Heart right ventricle (tissue), 16 donors: ENCODE results near the gene IGF1R. TPM values are rescaled to one million over a fixed set of nuclear protein-coding genes. Genes with fewer than 3 reads are reported as not detected.

ENCODE experiments used
- ATAC-seq, 8 donors: fragments of 200-7000 bp; cut with Tn5 transposase; one replicate each; pipeline ENCODE4 v1.9.1; 2020; ENCODE audit warnings: mild to moderate bottlenecking in 8 of 8, moderate library complexity in 8 of 8, moderate number of reproducible peaks in 1 of 8
- DNase-seq, 2 donors: peaks; one replicate each; pipeline ENCODE4 v3.0.0-alpha.2; 2020
- H3K27ac ChIP-seq, 10 donors: fragments of 200-600 bp; sonication (generic) in 2 of 10; one replicate each; pipeline versions ENCODE4 v1.5.0 to v1.8.0; 2020 to 2022; ENCODE audit warnings: mild to moderate bottlenecking in 3 of 10
- H3K27me3 ChIP-seq, 7 donors: fragments of 200-600 bp; one replicate each; pipeline ENCODE4 v1.8.0; 2021 to 2022; ENCODE audit warnings: mild to moderate bottlenecking in 2 of 7
- H3K36me3 ChIP-seq, 9 donors: fragments of 200-600 bp; sonication (generic) in 1 of 9; one replicate each; pipeline versions ENCODE4 v1.5.0 to v1.8.0; 2020 to 2022; ENCODE audit warnings: mild to moderate bottlenecking in 2 of 9
- H3K4me1 ChIP-seq, 9 donors: fragments of 200-600 bp; sonication (generic) in 1 of 9; one replicate each; pipeline versions ENCODE4 v1.5.0 to v1.8.0; 2020 to 2022; ENCODE audit warnings: mild to moderate bottlenecking in 4 of 9
- H3K4me3 ChIP-seq, 10 donors: fragments of 200-600 bp; sonication (generic) in 2 of 10; one replicate each; pipeline versions ENCODE4 v1.5.0 to v1.8.0; 2020 to 2022; ENCODE audit warnings: mild to moderate bottlenecking in 7 of 10, moderate library complexity in 2 of 10
- H3K9me3 ChIP-seq, 11 donors: fragments of 200-600 bp in 10 of 11; sonication (generic) in 2 of 11; one replicate each; pipeline versions ENCODE4 v1.5.0 to v1.8.0; 2013 to 2022; ENCODE audit warnings: mild to moderate bottlenecking in 2 of 11, control low read depth in 1 of 11, moderate library complexity in 1 of 11
- WGBS, 2 donors: extraction: QIAGEN DNeasy Blood & Tissue Kit; methylation state at CpG; one replicate each; pipeline ENCODE4 v1.1.7; 2013; ENCODE audit warnings: inconsistent platforms in 1 of 2; 5-methylcytosine and 5-hydroxymethylcytosine counted together
- intact Hi-C, 10 donors: fragments of 100-400 bp; cut with DNase I; formaldehyde crosslinking; loops; one replicate each; pipeline versions ENCODE4 v1.11.1 to v1.14.2; 2022
- polyA plus RNA-seq, 2 donors: library from polyadenylated mRNA; stranded (reverse); fragments of 200-250 nt; gene quantifications; one replicate each; pipeline ENCODE4 v1.2.3, GENCODE V29; 2013
- total RNA-seq, 10 donors: library from RNA; stranded (reverse); fragmentation: NEBNext Ultra II Directional in 3 of 10; extraction: Animal tissue kit (Norgen Biotek cat#: 25700) in 3 of 10; gene quantifications; one replicate each; pipeline versions ENCODE4 v1.2.1 to v1.2.4, GENCODE V29; 2021 to 2023
- TF ChIP-seq, protein P1 (sequence below), 9 donors: fragments of 200-600 bp; sonication (generic) in 2 of 9; IDR thresholded peaks; one replicate each; pipeline versions ENCODE4 v1.5.0 to v1.8.0; 2021 to 2022; ENCODE audit warnings: antibody characterized with exemption in 9 of 9, mild to moderate bottlenecking in 5 of 9, moderate library complexity in 1 of 9
- donor health status: Arrhythmogenic right ventricular cardiomyopathy.
- donor health status: ischemic (EF 13 %, LVEDD 7.1; RV severe dilation, severe dysfunction).
- donor health status: healthy with polysubstance abuse.
- donor health status: DM: no; HTN: yes; CAD: no.
- donor health status: DM: no; HTN: no; CAD: no.
- donor health status: ischemic (EF 25% LVEDD 6.9; RV normal size, moderate dysfunction).
- donor health status: ischemic (EF 25% LVEDD 5.7; RV mildly dilated, moderate dysfunction).
- donor health status: healthy.
- donor health status: DM: yes; HTN: yes; CAD: no.
- donor health status: Ischemic cardiomyopathy.
- donor health status: ischemic (EF 35%, LVEDD 5.7; RV mildly dilated, moderate dysfunction).
- donor health status: nonischemic (EF 11% LVEDD 7.7; RV severe dilation, severe dysfunction).
- donor health status: DM: yes; HTN: yes; CAD: no.
- donor health status: PGD.
- donor health status: ischemic (EF 29% LVEDD 5.4; RV normal size, mild dysfunction).
- donor health status: nonischemic (EF 23%, LVEDD 6.1; RV moderate dilation, normal function).

IGF1R gene
- total and polyA plus RNA-seq, 12 donors = 3.4 to 88.2 (median 45.9) TPM

GRCh38 chr15:98898122-98898521 is 249.8 kb downstream of the IGF1R start:
- intact Hi-C loops = no loop called here
- peak overlapping the region in 2 of 10 donors; percentile 62 to 74 for H3K27ac ChIP-seq
- peaks cover 0 to 35% (median 13%) of the 10 kb centered on the region in 9 donors for H3K4me1 ChIP-seq

GRCh38 chr15:98899272-98900021 is 251.1 kb downstream of the IGF1R start:
- Histone ChIP-seq H3K4me1 (peaks cover 0 to 38% (median 13%) of the 10 kb centered on the region in 9 donors), H3K36me3 (peaks cover 0 to 69% (median 0%) of the 10 kb centered on the region in 9 donors), H3K9me3 (no peaks in the 10 kb centered on the region), H3K4me3 (peak overlapping the region in 1 of 10 donors; percentile 26), H3K27ac (peak overlapping the region in 3 of 10 donors; percentile 4 to 74 (median 13)), H3K27me3 (no peaks in the 10 kb centered on the region)
- WGBS, 2 donors = 77 to 83% methylated on average over 20 of the region's 20 CpGs
- TF ChIP-seq, protein P1, sequence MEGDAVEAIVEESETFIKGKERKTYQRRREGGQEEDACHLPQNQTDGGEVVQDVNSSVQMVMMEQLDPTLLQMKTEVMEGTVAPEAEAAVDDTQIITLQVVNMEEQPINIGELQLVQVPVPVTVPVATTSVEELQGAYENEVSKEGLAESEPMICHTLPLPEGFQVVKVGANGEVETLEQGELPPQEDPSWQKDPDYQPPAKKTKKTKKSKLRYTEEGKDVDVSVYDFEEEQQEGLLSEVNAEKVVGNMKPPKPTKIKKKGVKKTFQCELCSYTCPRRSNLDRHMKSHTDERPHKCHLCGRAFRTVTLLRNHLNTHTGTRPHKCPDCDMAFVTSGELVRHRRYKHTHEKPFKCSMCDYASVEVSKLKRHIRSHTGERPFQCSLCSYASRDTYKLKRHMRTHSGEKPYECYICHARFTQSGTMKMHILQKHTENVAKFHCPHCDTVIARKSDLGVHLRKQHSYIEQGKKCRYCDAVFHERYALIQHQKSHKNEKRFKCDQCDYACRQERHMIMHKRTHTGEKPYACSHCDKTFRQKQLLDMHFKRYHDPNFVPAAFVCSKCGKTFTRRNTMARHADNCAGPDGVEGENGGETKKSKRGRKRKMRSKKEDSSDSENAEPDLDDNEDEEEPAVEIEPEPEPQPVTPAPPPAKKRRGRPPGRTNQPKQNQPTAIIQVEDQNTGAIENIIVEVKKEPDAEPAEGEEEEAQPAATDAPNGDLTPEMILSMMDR (IDR thresholded peaks at IDR 0.05) = no peak
- ATAC-seq = peak in 3 of 8 donors; percentile 12 to 39 (median 16)
- DNase-seq = no peak
- intact Hi-C loops = no loop called here

More at GRCh38 chr15:98898122-98898521, 249.8 kb downstream of the IGF1R start:
- no peak overlapping the region for H3K4me3 ChIP-seq
- no peaks in the 10 kb centered on the region for H3K27me3 ChIP-seq
- 70% methylated on average over 2 of the region's 2 CpGs for WGBS, 2 donors
- ATAC-seq (no peak), DNase-seq (no peak)
- peaks cover 0 to 74% (median 0%) of the 10 kb centered on the region in 9 donors for H3K36me3 ChIP-seq
- TF ChIP-seq, protein P1 (IDR thresholded peaks at IDR 0.05) = no peak
- H3K9me3 ChIP-seq = no peaks in the 10 kb centered on the region

DNA sequence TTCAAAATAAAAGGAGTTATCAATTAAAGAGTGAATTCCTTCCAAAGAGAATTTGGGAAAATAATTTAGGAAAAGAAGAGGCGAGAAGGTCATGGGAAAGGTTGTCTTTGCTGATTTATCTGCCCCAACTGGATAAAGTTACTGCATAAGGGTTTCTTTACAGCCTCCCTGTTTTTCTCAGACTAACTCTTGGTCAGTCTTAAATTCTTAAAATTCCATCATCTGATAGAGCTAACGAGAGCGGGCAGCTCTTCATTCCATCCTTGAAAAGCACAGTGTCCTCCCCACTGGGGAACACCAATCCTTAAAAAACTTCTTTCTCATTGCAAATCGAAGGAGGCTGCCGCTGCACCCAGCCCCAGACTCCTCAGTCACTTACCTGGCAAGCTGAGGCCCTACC is 252.0 kb downstream of the IGF1R start:
- H3K27ac ChIP-seq = peak overlapping the region in 2 of 10 donors; percentile 5 to 74
- 61 to 66% methylated on average over 5 of the region's 5 CpGs for WGBS, 2 donors
- TF ChIP-seq, protein P1 (IDR thresholded peaks at IDR 0.05) = no peak
- peak overlapping the region in 1 of 10 donors; percentile 26 for H3K4me3 ChIP-seq
- no peaks in the 10 kb centered on the region for H3K27me3 ChIP-seq
- H3K9me3 ChIP-seq = no peaks in the 10 kb centered on the region
- peaks cover 0 to 46% (median 13%) of the 10 kb centered on the region in 9 donors for H3K4me1 ChIP-seq
- ATAC-seq (no peak), DNase-seq (no peak)
- H3K36me3 ChIP-seq = peaks cover 0 to 69% (median 0%) of the 10 kb centered on the region in 9 donors
- intact Hi-C loops = no loop called here

- no peaks in the 10 kb centered on the region for H3K9me3 ChIP-seq
- no peak for ATAC-seq
- peaks cover 0 to 45% (median 24%) of the 10 kb centered on the region in 9 donors for H3K4me1 ChIP-seq
- TF ChIP-seq, protein P1 (IDR thresholded peaks at IDR 0.05) = no peak
- DNase-seq = no peak
- peaks cover 0 to 65% (median 0%) of the 10 kb centered on the region in 9 donors for H3K36me3 ChIP-seq
- intact Hi-C loops = no loop called here
- peak overlapping the region in 2 of 10 donors; percentile 7 to 74 for H3K27ac ChIP-seq
- H3K4me3 ChIP-seq = peak overlapping the region in 1 of 10 donors; percentile 26
- no peaks in the 10 kb centered on the region for H3K27me3 ChIP-seq
- WGBS, 2 donors = 90% methylated on average over 10 of the region's 10 CpGs
Measured at GRCh38 chr15:98901434-98902072, 253.2 kb downstream of the IGF1R start.
